Measurements from ENCODE around the gene CACNA1D. TPM values are rescaled to one million over a fixed set of nuclear protein-coding genes. Genes with fewer than 3 reads are reported as not detected.

The CACNA1D gene
- total RNA-seq, 2 donors from 2014 or later = 0.57 TPM; not detected in 1

- H3K4me3 Mint-ChIP-seq = no peak overlapping the region
- no peaks in the 10 kb centered on the region for H3K9me3 ChIP-seq (ENCODE audit: control insufficient read depth, low read length, poor library complexity, severe bottlenecking)
- peaks cover 8% of the 10 kb centered on the region for H3K4me1 Mint-ChIP-seq
- no peak overlapping the region for H3K27ac Mint-ChIP-seq
- peaks cover 8% of the 10 kb centered on the region for H3K36me3 Mint-ChIP-seq (ENCODE audit: low read depth)
- H3K27me3 Mint-ChIP-seq = peaks cover 66% of the 10 kb centered on the region
- DNase-seq (no peak), ATAC-seq (no peak)
These were observed 5.9 kb downstream of the CACNA1D start for GRCh38 chr3:53500165-53500777.

- ATAC-seq (no peak), DNase-seq (no peak)
- no peak overlapping the region for H3K27ac Mint-ChIP-seq
- no peaks in the 10 kb centered on the region for H3K9me3 ChIP-seq (ENCODE audit: control insufficient read depth, low read length, poor library complexity, severe bottlenecking)
- H3K4me3 Mint-ChIP-seq = no peak overlapping the region
- peaks cover 8% of the 10 kb centered on the region for H3K36me3 Mint-ChIP-seq (ENCODE audit: low read depth)
- peaks cover 71% of the 10 kb centered on the region for H3K27me3 Mint-ChIP-seq
- H3K4me1 Mint-ChIP-seq = peaks cover 4% of the 10 kb centered on the region
These were observed 6.8 kb downstream of the CACNA1D start for GRCh38 chr3:53501178-53501577.

- Mint-ChIP-seq H3K4me1 (no peaks in the 10 kb centered on the region), H3K36me3 (ENCODE audit: low read depth) (no peaks in the 10 kb centered on the region), H3K4me3 (no peak overlapping the region), H3K27ac (no peak overlapping the region), H3K27me3 (peaks cover 69% of the 10 kb centered on the region)
- ATAC-seq (no peak), DNase-seq (no peak)
- no peaks in the 10 kb centered on the region for H3K9me3 ChIP-seq (ENCODE audit: control insufficient read depth, low read length, poor library complexity, severe bottlenecking)
These were observed 8.3 kb downstream of the CACNA1D start for GRCh38 chr3:53502737-53503136.

GRCh38 chr3:53503195-53503594, 8.8 kb downstream of the CACNA1D start:
- Mint-ChIP-seq H3K4me1 (no peaks in the 10 kb centered on the region), H3K27me3 (peaks cover 67% of the 10 kb centered on the region), H3K4me3 (no peak overlapping the region), H3K36me3 (ENCODE audit: low read depth) (no peaks in the 10 kb centered on the region), H3K27ac (no peak overlapping the region)
- no peak for DNase-seq
- ATAC-seq = no peak
- no peaks in the 10 kb centered on the region for H3K9me3 ChIP-seq (ENCODE audit: control insufficient read depth, low read length, poor library complexity, severe bottlenecking)

- no peaks in the 10 kb centered on the region for H3K9me3 ChIP-seq (ENCODE audit: control insufficient read depth, low read length, poor library complexity, severe bottlenecking)
- peaks cover 76% of the 10 kb centered on the region for H3K27me3 Mint-ChIP-seq
- H3K27ac Mint-ChIP-seq = no peak overlapping the region
- H3K4me3 Mint-ChIP-seq = no peak overlapping the region
- ATAC-seq (no peak), DNase-seq (no peak)
- no peaks in the 10 kb centered on the region for H3K36me3 Mint-ChIP-seq (ENCODE audit: low read depth)
- H3K4me1 Mint-ChIP-seq = no peaks in the 10 kb centered on the region
These were observed 11.8 kb downstream of the CACNA1D start for GRCh38 chr3:53506110-53506762.

- no peaks in the 10 kb centered on the region for H3K9me3 ChIP-seq (ENCODE audit: control insufficient read depth, low read length, poor library complexity, severe bottlenecking)
- ATAC-seq = no peak
- no peak overlapping the region for H3K27ac Mint-ChIP-seq
- H3K4me3 Mint-ChIP-seq = no peak overlapping the region
- H3K36me3 Mint-ChIP-seq (ENCODE audit: low read depth) = no peaks in the 10 kb centered on the region
- no peak for DNase-seq
- H3K4me1 Mint-ChIP-seq = no peaks in the 10 kb centered on the region
- H3K27me3 Mint-ChIP-seq = peaks cover 74% of the 10 kb centered on the region
These were observed 12.3 kb downstream of the CACNA1D start for GRCh38 chr3:53506763-53507145.

- H3K36me3 Mint-ChIP-seq (ENCODE audit: low read depth) = no peaks in the 10 kb centered on the region
- no peak overlapping the region for H3K4me3 Mint-ChIP-seq
- H3K27ac Mint-ChIP-seq = no peak overlapping the region
- no peak for DNase-seq
- H3K9me3 ChIP-seq (ENCODE audit: control insufficient read depth, low read length, poor library complexity, severe bottlenecking) = no peaks in the 10 kb centered on the region
- no peaks in the 10 kb centered on the region for H3K4me1 Mint-ChIP-seq
- peaks cover 74% of the 10 kb centered on the region for H3K27me3 Mint-ChIP-seq
- no peak for ATAC-seq
These were observed 15.1 kb downstream of the CACNA1D start for GRCh38 chr3:53509494-53509893.

GRCh38 chr3:53510508-53510907, 16.1 kb downstream of the CACNA1D start:
- ATAC-seq (no peak), DNase-seq (no peak)
- H3K9me3 ChIP-seq (ENCODE audit: control insufficient read depth, low read length, poor library complexity, severe bottlenecking) = no peaks in the 10 kb centered on the region
- no peaks in the 10 kb centered on the region for H3K36me3 Mint-ChIP-seq (ENCODE audit: low read depth)
- H3K4me1 Mint-ChIP-seq = no peaks in the 10 kb centered on the region
- no peak overlapping the region for H3K27ac Mint-ChIP-seq
- no peak overlapping the region for H3K4me3 Mint-ChIP-seq
- H3K27me3 Mint-ChIP-seq = peaks cover 74% of the 10 kb centered on the region

- Mint-ChIP-seq H3K36me3 (ENCODE audit: low read depth) (no peaks in the 10 kb centered on the region), H3K27me3 (peaks cover 68% of the 10 kb centered on the region), H3K4me3 (no peak overlapping the region), H3K4me1 (no peaks in the 10 kb centered on the region), H3K27ac (no peak overlapping the region)
- no peak for DNase-seq
- no peaks in the 10 kb centered on the region for H3K9me3 ChIP-seq (ENCODE audit: control insufficient read depth, low read length, poor library complexity, severe bottlenecking)
- ATAC-seq = no peak
These were observed 16.8 kb downstream of the CACNA1D start for GRCh38 chr3:53511246-53511645.

GRCh38 chr3:53513556-53514190, 19.3 kb downstream of the CACNA1D start:
- Mint-ChIP-seq H3K27me3 (peaks cover 55% of the 10 kb centered on the region), H3K4me3 (no peak overlapping the region), H3K4me1 (no peaks in the 10 kb centered on the region), H3K36me3 (ENCODE audit: low read depth) (no peaks in the 10 kb centered on the region), H3K27ac (no peak overlapping the region)
- ATAC-seq (no peak), DNase-seq (no peak)
- H3K9me3 ChIP-seq (ENCODE audit: control insufficient read depth, low read length, poor library complexity, severe bottlenecking) = no peaks in the 10 kb centered on the region

GRCh38 chr3:53516339-53516738, 21.9 kb downstream of the CACNA1D start:
- no peak for DNase-seq
- Mint-ChIP-seq H3K4me1 (no peaks in the 10 kb centered on the region), H3K4me3 (no peak overlapping the region), H3K36me3 (ENCODE audit: low read depth) (no peaks in the 10 kb centered on the region), H3K27me3 (peaks cover 36% of the 10 kb centered on the region), H3K27ac (no peak overlapping the region)
- no peak for ATAC-seq
- H3K9me3 ChIP-seq (ENCODE audit: control insufficient read depth, low read length, poor library complexity, severe bottlenecking) = no peaks in the 10 kb centered on the region

- DNase-seq (no peak), ATAC-seq (no peak)
- Mint-ChIP-seq H3K27me3 (peaks cover 38% of the 10 kb centered on the region), H3K4me1 (no peaks in the 10 kb centered on the region), H3K27ac (no peak overlapping the region), H3K4me3 (no peak overlapping the region), H3K36me3 (ENCODE audit: low read depth) (no peaks in the 10 kb centered on the region)
- H3K9me3 ChIP-seq (ENCODE audit: control insufficient read depth, low read length, poor library complexity, severe bottlenecking) = no peaks in the 10 kb centered on the region
These were observed 24.1 kb downstream of the CACNA1D start for GRCh38 chr3:53518495-53518981.

GRCh38 chr3:53519065-53519709, 24.8 kb downstream of the CACNA1D start:
- H3K27me3 Mint-ChIP-seq = peaks cover 39% of the 10 kb centered on the region
- H3K27ac Mint-ChIP-seq = no peak overlapping the region
- ATAC-seq (no peak), DNase-seq (no peak)
- no peaks in the 10 kb centered on the region for H3K4me1 Mint-ChIP-seq
- no peaks in the 10 kb centered on the region for H3K36me3 Mint-ChIP-seq (ENCODE audit: low read depth)
- H3K9me3 ChIP-seq (ENCODE audit: control insufficient read depth, low read length, poor library complexity, severe bottlenecking) = no peaks in the 10 kb centered on the region
- H3K4me3 Mint-ChIP-seq = no peak overlapping the region
